ENCODE measurements around the gene SORL1-AS1.

SORL1-AS1 gene

DNA sequence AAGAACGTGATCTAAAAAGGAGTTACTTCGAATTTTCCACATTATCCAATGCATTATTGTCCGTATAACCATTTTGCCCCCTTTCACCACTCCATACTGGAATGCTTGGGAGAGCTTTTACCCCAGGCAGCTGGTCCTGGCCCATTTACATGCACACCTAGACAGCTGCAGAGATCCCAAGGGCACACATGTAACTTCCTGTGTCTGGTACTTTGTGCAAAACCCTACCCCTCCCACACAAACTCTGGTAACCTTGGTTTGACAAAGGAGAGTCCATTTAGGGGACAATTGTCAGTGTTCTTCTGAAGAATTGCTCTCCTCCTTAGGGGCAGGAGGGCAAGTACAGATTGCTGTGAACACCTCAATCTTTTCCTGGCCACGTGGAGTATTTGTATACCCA is 58.0 kb downstream of the SORL1-AS1 start:
- no peak overlapping the region for H3K4me3 ChIP-seq (ENCODE audit: low read depth, low read length)
- TF ChIP-seq, protein P1, sequence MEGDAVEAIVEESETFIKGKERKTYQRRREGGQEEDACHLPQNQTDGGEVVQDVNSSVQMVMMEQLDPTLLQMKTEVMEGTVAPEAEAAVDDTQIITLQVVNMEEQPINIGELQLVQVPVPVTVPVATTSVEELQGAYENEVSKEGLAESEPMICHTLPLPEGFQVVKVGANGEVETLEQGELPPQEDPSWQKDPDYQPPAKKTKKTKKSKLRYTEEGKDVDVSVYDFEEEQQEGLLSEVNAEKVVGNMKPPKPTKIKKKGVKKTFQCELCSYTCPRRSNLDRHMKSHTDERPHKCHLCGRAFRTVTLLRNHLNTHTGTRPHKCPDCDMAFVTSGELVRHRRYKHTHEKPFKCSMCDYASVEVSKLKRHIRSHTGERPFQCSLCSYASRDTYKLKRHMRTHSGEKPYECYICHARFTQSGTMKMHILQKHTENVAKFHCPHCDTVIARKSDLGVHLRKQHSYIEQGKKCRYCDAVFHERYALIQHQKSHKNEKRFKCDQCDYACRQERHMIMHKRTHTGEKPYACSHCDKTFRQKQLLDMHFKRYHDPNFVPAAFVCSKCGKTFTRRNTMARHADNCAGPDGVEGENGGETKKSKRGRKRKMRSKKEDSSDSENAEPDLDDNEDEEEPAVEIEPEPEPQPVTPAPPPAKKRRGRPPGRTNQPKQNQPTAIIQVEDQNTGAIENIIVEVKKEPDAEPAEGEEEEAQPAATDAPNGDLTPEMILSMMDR (IDR thresholded peaks at IDR 0.05; ENCODE audit: borderline replicate concordance, insufficient read depth, low read depth, low read length) = no peak

DNA sequence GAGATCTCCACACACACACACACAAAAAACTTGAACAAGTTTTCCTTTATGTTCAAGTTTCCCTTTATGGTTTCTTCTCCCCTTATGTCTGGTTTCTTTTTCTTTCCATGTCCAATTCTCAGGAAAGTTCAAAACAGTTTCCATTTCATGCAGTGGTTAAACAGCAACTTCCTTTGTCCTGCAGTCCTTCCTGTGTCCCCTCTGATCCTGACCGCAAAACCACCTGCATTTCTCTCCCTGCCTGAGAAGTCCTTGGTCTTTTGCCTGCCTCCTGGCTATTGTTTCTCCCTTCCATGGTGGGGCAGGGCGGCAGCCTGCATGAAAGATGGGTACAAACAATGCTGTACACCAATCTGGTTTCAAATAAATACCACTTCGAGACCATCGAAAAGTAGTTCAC is 58.9 kb downstream of the SORL1-AS1 start:
- no peak overlapping the region for H3K4me3 ChIP-seq (ENCODE audit: low read depth, low read length)
- TF ChIP-seq, protein P1 (IDR thresholded peaks at IDR 0.05; ENCODE audit: borderline replicate concordance, insufficient read depth, low read depth, low read length) = no peak

DNA sequence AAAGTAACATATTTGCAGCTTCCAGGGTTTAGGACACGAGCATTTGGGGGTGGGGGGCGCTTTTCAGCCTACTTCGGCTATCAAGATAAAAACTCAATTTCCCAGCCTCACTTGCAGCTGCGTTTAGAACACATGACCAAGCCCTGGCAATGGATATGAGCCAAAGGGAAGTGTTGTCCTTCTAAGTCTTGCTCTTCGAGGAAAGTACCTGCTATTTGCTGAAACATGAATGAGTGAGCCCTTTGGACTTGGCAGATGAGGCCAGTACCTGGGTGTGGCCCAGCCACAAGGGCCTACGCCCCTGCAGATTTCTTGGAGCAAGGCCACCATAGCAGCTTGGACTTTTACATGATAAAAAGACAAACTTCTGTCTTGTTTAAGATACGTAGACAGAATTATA is 60.9 kb downstream of the SORL1-AS1 start:
- TF ChIP-seq, protein P1 (IDR thresholded peaks at IDR 0.05; ENCODE audit: borderline replicate concordance, insufficient read depth, low read depth, low read length) = no peak
- H3K4me3 ChIP-seq (ENCODE audit: low read depth, low read length) = no peak overlapping the region

DNA sequence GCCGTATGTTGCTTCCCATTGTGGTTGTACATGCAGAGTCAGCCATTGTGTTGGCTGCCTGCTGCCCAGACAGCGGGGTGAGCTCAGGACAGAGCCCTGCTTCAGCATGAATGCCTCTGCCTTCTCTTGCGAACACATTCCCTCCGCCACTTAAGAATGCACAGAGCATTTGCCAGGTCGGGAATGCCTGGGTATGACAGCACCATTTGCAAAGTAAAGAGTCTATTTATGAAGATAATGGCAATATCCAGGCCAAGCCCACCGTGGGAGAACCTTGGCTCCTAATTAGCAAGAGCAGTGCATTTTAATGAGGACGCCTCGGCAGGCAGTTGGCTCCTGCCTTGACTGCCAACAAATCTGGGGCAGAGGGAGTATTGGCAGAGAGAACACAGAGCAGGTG is 63.1 kb downstream of the SORL1-AS1 start:
- no peak overlapping the region for H3K4me3 ChIP-seq (ENCODE audit: low read depth, low read length)
- TF ChIP-seq, protein P1 (IDR thresholded peaks at IDR 0.05; ENCODE audit: borderline replicate concordance, insufficient read depth, low read depth, low read length) = no peak
